ENCODE results near the gene FBXW12.

The FBXW12 gene

GRCh38 chr3:48419149-48419548, 47.1 kb downstream of the FBXW12 start:
- no peak for DNase-seq (ENCODE audit: insufficient read length, low spot score)
- no peak for FAIRE-seq

GRCh38 chr3:48419597-48419996, 47.6 kb downstream of the FBXW12 start:
- FAIRE-seq: no peak
- DNase-seq (ENCODE audit: insufficient read length, low spot score): no peak

- no peak for FAIRE-seq
These were observed 48.5 kb downstream of the FBXW12 start for GRCh38 chr3:48420561-48420960.

GRCh38 chr3:48422272-48422671, 50.3 kb downstream of the FBXW12 start:
- DNase-seq (ENCODE audit: insufficient read length, low spot score) (no peak), FAIRE-seq (no peak)

More at GRCh38 chr3:48420561-48420960, 48.5 kb downstream of the FBXW12 start:
- DNase-seq (ENCODE audit: insufficient read length, low spot score): no peak

- no peak for DNase-seq (ENCODE audit: insufficient read length, low spot score)
These were observed 50.7 kb downstream of the FBXW12 start for GRCh38 chr3:48422681-48423080.

GRCh38 chr3:48423241-48423882, 51.3 kb downstream of the FBXW12 start:
- FAIRE-seq (no peak), DNase-seq (ENCODE audit: insufficient read length, low spot score) (no peak)

More at GRCh38 chr3:48422681-48423080, 50.7 kb downstream of the FBXW12 start:
- FAIRE-seq: no peak

- no peak for DNase-seq (ENCODE audit: insufficient read length, low spot score)
- FAIRE-seq: no peak
These were observed 52.1 kb downstream of the FBXW12 start for GRCh38 chr3:48423883-48424695.

GRCh38 chr3:48425281-48425812, 53.3 kb downstream of the FBXW12 start:
- FAIRE-seq: no peak
- DNase-seq (ENCODE audit: insufficient read length, low spot score): no peak

- DNase-seq (ENCODE audit: insufficient read length, low spot score): no peak
- no peak for FAIRE-seq
These were observed 54.4 kb downstream of the FBXW12 start for GRCh38 chr3:48426401-48426909.

GRCh38 chr3:48426944-48427629, 55.1 kb downstream of the FBXW12 start:
- FAIRE-seq (no peak), DNase-seq (ENCODE audit: insufficient read length, low spot score) (no peak)

- FAIRE-seq (no peak), DNase-seq (ENCODE audit: insufficient read length, low spot score) (no peak)
These were observed 55.6 kb downstream of the FBXW12 start for GRCh38 chr3:48427630-48427962.

- DNase-seq (ENCODE audit: insufficient read length, low spot score) (no peak), FAIRE-seq (peak; percentile 33)
These were observed 56.1 kb downstream of the FBXW12 start for GRCh38 chr3:48428088-48428571.

GRCh38 chr3:48428572-48429316, 56.7 kb downstream of the FBXW12 start:
- no peak for DNase-seq (ENCODE audit: insufficient read length, low spot score)
- FAIRE-seq: peak; percentile 26

GRCh38 chr3:48429317-48429959, 57.4 kb downstream of the FBXW12 start:
- FAIRE-seq: peak; percentile 71

GRCh38 chr3:48429960-48430707, 58.1 kb downstream of the FBXW12 start, which contains the start of gene PLXNB1:
Gene PLXNB1 (minus strand): TSS chr3:48430086. CDS start chr3:48424611, 5,475 bp downstream.
- DNase-seq (ENCODE audit: insufficient read length, low spot score) (no peak), FAIRE-seq (no peak)

More at GRCh38 chr3:48429317-48429959, 57.4 kb downstream of the FBXW12 start:
- peak; percentile 78 for DNase-seq (ENCODE audit: insufficient read length, low spot score)

GRCh38 chr3:48430708-48431101, 58.7 kb downstream of the FBXW12 start:
- FAIRE-seq (no peak), DNase-seq (ENCODE audit: insufficient read length, low spot score) (no peak)

- no peak for DNase-seq (ENCODE audit: insufficient read length, low spot score)
- no peak for FAIRE-seq
These were observed 59.4 kb downstream of the FBXW12 start for GRCh38 chr3:48431224-48432029.

All from GM19239 (cell line).